Lower leg skin (tissue), 3 donors: ENCODE measurements around the gene APOM.

Experiments used
- POLR2A ChIP-seq, 2 donors: fragments of 450-650 bp; IDR thresholded peaks; one replicate each; pipeline ENCODE4 v1.6.1; 2016 to 2017; ENCODE audit warnings: antibody characterized with exemption in 2 of 2, mild to moderate bottlenecking in 1 of 2, moderate library complexity in 1 of 2
- TF ChIP-seq, protein P1 (sequence below), 3 donors: fragments of 450-650 bp; IDR thresholded peaks; one replicate each; pipeline ENCODE4 v1.5.1; 2016; ENCODE audit warnings: antibody characterized with exemption in 3 of 3, mild to moderate bottlenecking in 3 of 3, moderate library complexity in 2 of 3

- TF ChIP-seq, protein P1, sequence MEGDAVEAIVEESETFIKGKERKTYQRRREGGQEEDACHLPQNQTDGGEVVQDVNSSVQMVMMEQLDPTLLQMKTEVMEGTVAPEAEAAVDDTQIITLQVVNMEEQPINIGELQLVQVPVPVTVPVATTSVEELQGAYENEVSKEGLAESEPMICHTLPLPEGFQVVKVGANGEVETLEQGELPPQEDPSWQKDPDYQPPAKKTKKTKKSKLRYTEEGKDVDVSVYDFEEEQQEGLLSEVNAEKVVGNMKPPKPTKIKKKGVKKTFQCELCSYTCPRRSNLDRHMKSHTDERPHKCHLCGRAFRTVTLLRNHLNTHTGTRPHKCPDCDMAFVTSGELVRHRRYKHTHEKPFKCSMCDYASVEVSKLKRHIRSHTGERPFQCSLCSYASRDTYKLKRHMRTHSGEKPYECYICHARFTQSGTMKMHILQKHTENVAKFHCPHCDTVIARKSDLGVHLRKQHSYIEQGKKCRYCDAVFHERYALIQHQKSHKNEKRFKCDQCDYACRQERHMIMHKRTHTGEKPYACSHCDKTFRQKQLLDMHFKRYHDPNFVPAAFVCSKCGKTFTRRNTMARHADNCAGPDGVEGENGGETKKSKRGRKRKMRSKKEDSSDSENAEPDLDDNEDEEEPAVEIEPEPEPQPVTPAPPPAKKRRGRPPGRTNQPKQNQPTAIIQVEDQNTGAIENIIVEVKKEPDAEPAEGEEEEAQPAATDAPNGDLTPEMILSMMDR (IDR thresholded peaks at IDR 0.05), result no peak
- peak in 1 of 2 donors; percentile 65 for TF ChIP-seq POLR2A (IDR thresholded peaks at IDR 0.05)
Observed at GRCh38 chr6:31620586-31621319, 34.9 kb upstream of the APOM start, which contains the start of gene PRRC2A.
